AG04449 (cell line): ENCODE data around the gene PPM1H.
A peak's percentile ranks its signal among the peaks of the same experiment; 100 is the strongest.

ENCODE experiments used
- CTCF ChIA-PET: fragments of 350-600 bp; formaldehyde crosslinking; extraction: SDS; loops from one replicate; lab custom pipeline; 2021; ENCODE audit warnings: antibody characterized with exemption; lab: Yijun Ruan, JAX
- POLR2A ChIA-PET: fragments of 400-600, 350-600 bp; formaldehyde crosslinking; extraction: SDS; loops from one replicate; lab custom pipeline; 2020; ENCODE audit warnings: antibody characterized with exemption, inconsistent platforms; lab: Yijun Ruan, JAX
- DNase-seq: peaks from one replicate; pipeline ENCODE4 v3.0.0-alpha.2; 2010; ENCODE audit warnings: low read depth, low spot score
- H3K4me3 ChIP-seq: 2 replicates; pipeline ENCODE4 v1.5.1; 2011; ENCODE audit warnings: low read depth, mild to moderate bottlenecking, control low read depth, low read length
- CTCF ChIP-seq: IDR thresholded peaks from one replicate; pipeline ENCODE4 v1.5.1; 2011; ENCODE audit warnings: mild to moderate bottlenecking, moderate library complexity, low read length, control low read depth, inconsistent platforms; ENCODE audit not compliant: insufficient read depth; ENCODE audit errors: missing control alignments

The PPM1H gene

GRCh38 chr12:62603061-62603810 is 331.7 kb downstream of the PPM1H start:
- peak overlapping the region; percentile 90 for H3K4me3 ChIP-seq
- DNase-seq: no peak
- ChIA-PET CTCF (interaction anchor here (0.8 to 2.8 kb wide), 17 partner anchors 11 to 465 kb away, joined by 3 to 41 read pairs (median 3); no protein-coding TSS in a partner anchor), POLR2A (interaction anchor here (0.7 to 2.7 kb wide), 26 partner anchors 13 to 200 kb away, joined by 3 to 19 read pairs (median 4); no protein-coding TSS in a partner anchor)
- TF ChIP-seq CTCF: peak; percentile 73

- ChIA-PET CTCF (interaction anchor here (0.8 to 2.8 kb wide), 15 partner anchors 10 to 466 kb away, joined by 3 to 41 read pairs (median 3); no protein-coding TSS in a partner anchor), POLR2A (interaction anchor here (0.7 to 2.7 kb wide), 23 partner anchors 14 to 200 kb away, joined by 3 to 19 read pairs (median 4); no protein-coding TSS in a partner anchor)
- TF ChIP-seq CTCF: no peak
- H3K4me3 ChIP-seq: peak overlapping the region; percentile 90
- peak; percentile 59 for DNase-seq
These were observed 332.5 kb downstream of the PPM1H start for GRCh38 chr12:62602255-62603060.

GRCh38 chr12:62601765-62602164 is 333.2 kb downstream of the PPM1H start:
- DNase-seq: no peak
- peak overlapping the region; percentile 90 for H3K4me3 ChIP-seq
- TF ChIP-seq CTCF: no peak
- ChIA-PET POLR2A (interaction anchor here (1.2 to 2.7 kb wide), 3 partner anchors 15 to 193 kb away, joined by 4 to 19 read pairs (median 17); no protein-coding TSS in a partner anchor), CTCF (interaction anchor here (1.1 to 2.8 kb wide), 4 partner anchors 9 to 194 kb away, joined by 3 to 41 read pairs (median 7); no protein-coding TSS in a partner anchor)

GRCh38 chr12:62599854-62600437 is 335.0 kb downstream of the PPM1H start:
- ChIA-PET POLR2A (no interaction called here), CTCF (interaction anchor here (1.0 to 2.2 kb wide), 6 partner anchors 9 to 198 kb away, joined by 3 to 9 read pairs (median 4); no protein-coding TSS in a partner anchor)
- H3K4me3 ChIP-seq: no peak overlapping the region
- no peak for TF ChIP-seq CTCF
- no peak for DNase-seq

GRCh38 chr12:62598846-62599245 is 336.1 kb downstream of the PPM1H start:
- CTCF ChIA-PET: interaction anchor here (1.0 to 1.6 kb wide), 5 partner anchors 17 to 214 kb away, joined by 3 to 7 read pairs (median 4); no protein-coding TSS in a partner anchor
- POLR2A ChIA-PET: no interaction called here
- no peak for DNase-seq

More at GRCh38 chr12:62598846-62599245, 336.1 kb downstream of the PPM1H start:
- TF ChIP-seq CTCF: no peak
- no peak overlapping the region for H3K4me3 ChIP-seq
